Natural killer cell (primary cell): ENCODE measurements around the gene RPS21. TPM values are rescaled to one million over a fixed set of nuclear protein-coding genes. Genes with fewer than 3 reads are reported as not detected.

ENCODE experiments used
- ATAC-seq, 3 donors: fragments of 150-1000 bp in 2 of 3; fragments of 200-7000 bp in 1 of 3; cut with Tn5 transposase; 1 replicate in 1 of 3; 2 replicates in 2 of 3; pipeline ENCODE4 v1.10.0; 2021; ENCODE audit warnings: mild to moderate bottlenecking in 2 of 3, moderate library complexity in 2 of 3
- DNase-seq, 2 donors: peaks; one replicate each; pipeline versions ENCODE4 v3.0.0 to v3.0.0-alpha.2; 2013 to 2021; ENCODE audit warnings: mixed read lengths in 1 of 2
- H3K27ac ChIP-seq: one replicate; pipeline ENCODE4 v1.5.1; 2013; ENCODE audit warnings: mild to moderate bottlenecking, low read length
- H3K27me3 ChIP-seq: one replicate; pipeline ENCODE4 v1.6.1; 2013; ENCODE audit warnings: low read length; ENCODE audit not compliant: control insufficient read depth, insufficient read depth
- H3K36me3 ChIP-seq: one replicate; pipeline ENCODE4 v1.6.1; 2013; ENCODE audit warnings: low read length; ENCODE audit not compliant: control insufficient read depth, insufficient read depth
- H3K4me1 ChIP-seq: one replicate; pipeline ENCODE4 v1.6.1; 2013; ENCODE audit warnings: low read length; ENCODE audit not compliant: control insufficient read depth, insufficient read depth
- H3K4me3 ChIP-seq: one replicate; pipeline ENCODE4 v1.5.1; 2013; ENCODE audit warnings: low read length
- H3K9me3 ChIP-seq: one replicate; pipeline ENCODE4 v1.6.1; 2013; ENCODE audit warnings: low read length; ENCODE audit not compliant: control insufficient read depth, insufficient read depth
- H3K27ac Mint-ChIP-seq, 2 donors: one replicate each; pipeline ENCODE4 v1.8.0; 2022; ENCODE audit warnings: mild to moderate bottlenecking in 2 of 2, mixed read lengths in 2 of 2, moderate library complexity in 1 of 2
- H3K27me3 Mint-ChIP-seq, 2 donors: one replicate each; pipeline ENCODE4 v1.8.0; 2022; ENCODE audit warnings: low read depth in 2 of 2, mixed read lengths in 2 of 2
- H3K36me3 Mint-ChIP-seq: one replicate; pipeline ENCODE4 v1.8.0; 2022; ENCODE audit warnings: mixed read lengths
- H3K4me1 Mint-ChIP-seq, 2 donors: one replicate each; pipeline ENCODE4 v1.8.0; 2022; ENCODE audit warnings: mixed read lengths in 2 of 2
- H3K4me3 Mint-ChIP-seq: one replicate; pipeline ENCODE4 v1.8.0; 2022; ENCODE audit warnings: mild to moderate bottlenecking, moderate library complexity, mixed read lengths
- H3K9me3 Mint-ChIP-seq, 2 donors: one replicate each; pipeline ENCODE4 v1.8.0; 2022; ENCODE audit warnings: mixed read lengths in 2 of 2
- WGBS: methylation state at CpG from one replicate; pipeline ENCODE4 v1.1.7; 2013; ENCODE audit warnings: missing lambda C conversion rate; ENCODE audit not compliant: insufficient coverage; 5-methylcytosine and 5-hydroxymethylcytosine counted together
- intact Hi-C: fragments of 100-400 bp; cut with micrococcal nuclease; formaldehyde crosslinking; loops from one replicate; pipeline ENCODE4 v1.14.2; 2022
- total RNA-seq, 4 donors: library from RNA; stranded (reverse); fragments of 120-200 nt in 1 of 4; gene quantifications; one replicate each; pipeline versions ENCODE4 v1.2.3 to v1.2.4, GENCODE V29; 2013 to 2022
- TF ChIP-seq, protein P1 (sequence below): fragments of 200-600 bp; IDR thresholded peaks from one replicate; pipeline ENCODE4 v1.8.0; 2022; ENCODE audit warnings: antibody characterized with exemption

The RPS21 gene
- total RNA-seq = 1,000 to 10,000 TPM in 2 of 3 donors, 100 to 1,000 TPM in 1; 887 to 1,244 (median 1,112) TPM
- total RNA-seq (2013) = 984 TPM

DNA sequence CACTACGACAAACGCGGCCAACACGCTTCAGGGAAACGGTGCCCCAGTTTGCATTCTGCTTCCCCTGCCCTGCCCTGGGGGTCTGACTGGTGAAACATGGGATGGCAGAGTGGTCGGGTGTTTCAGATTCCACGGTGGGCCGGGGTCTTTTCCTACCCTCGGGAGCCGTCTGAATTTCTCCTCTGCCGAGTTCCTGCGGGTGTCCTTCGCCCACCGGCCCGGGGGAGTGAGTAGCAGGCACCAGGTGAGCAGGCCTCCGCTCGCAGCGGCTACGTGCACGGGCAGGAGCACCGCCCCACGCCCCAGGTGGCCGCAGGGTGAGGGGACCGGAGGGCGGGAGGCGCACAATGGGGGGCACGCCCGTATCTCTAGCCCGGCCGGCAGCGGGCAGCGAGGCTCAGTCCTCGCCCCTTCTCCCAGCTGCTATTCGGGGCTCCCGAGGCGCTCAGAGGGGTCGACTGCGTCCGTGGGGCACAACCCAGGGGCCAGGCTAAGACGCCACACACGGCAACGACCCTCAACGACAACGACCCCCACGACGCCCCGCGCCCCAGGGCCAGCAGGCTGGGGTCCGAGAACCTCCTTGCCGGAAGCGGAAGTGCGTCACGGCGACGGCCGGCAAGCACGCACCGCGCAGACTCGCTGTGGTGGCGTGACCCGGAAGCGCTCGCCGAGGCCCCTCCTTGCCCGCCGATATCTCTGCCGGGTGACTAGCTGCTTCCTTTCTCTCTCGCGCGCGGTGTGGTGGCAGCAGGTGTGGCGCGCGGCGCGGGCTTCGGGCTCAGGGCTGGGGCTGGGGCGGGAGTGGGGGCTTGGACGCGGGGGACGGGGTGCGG is at the start of gene RPS21:
RPS21 (plus strand) TSS at position 721 of the 836 bp plus-strand sequence. CDS start 236 bp downstream, outside the sequence.
- H3K27ac Mint-ChIP-seq = peak within 1 kb of the TSS; percentile 84 to 94
- H3K4me1 ChIP-seq = peaks cover 29% of the 10 kb centered on the region
- TF ChIP-seq, protein P1, sequence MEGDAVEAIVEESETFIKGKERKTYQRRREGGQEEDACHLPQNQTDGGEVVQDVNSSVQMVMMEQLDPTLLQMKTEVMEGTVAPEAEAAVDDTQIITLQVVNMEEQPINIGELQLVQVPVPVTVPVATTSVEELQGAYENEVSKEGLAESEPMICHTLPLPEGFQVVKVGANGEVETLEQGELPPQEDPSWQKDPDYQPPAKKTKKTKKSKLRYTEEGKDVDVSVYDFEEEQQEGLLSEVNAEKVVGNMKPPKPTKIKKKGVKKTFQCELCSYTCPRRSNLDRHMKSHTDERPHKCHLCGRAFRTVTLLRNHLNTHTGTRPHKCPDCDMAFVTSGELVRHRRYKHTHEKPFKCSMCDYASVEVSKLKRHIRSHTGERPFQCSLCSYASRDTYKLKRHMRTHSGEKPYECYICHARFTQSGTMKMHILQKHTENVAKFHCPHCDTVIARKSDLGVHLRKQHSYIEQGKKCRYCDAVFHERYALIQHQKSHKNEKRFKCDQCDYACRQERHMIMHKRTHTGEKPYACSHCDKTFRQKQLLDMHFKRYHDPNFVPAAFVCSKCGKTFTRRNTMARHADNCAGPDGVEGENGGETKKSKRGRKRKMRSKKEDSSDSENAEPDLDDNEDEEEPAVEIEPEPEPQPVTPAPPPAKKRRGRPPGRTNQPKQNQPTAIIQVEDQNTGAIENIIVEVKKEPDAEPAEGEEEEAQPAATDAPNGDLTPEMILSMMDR = no peak

GRCh38 chr20:62337558-62338293 is 49.2 kb upstream of the RPS21 start:
- ATAC-seq = no peak
- no peaks in the 10 kb centered on the region for H3K4me1 Mint-ChIP-seq
- Histone ChIP-seq H3K4me3 (no peak overlapping the region), H3K27me3 (no peaks in the 10 kb centered on the region), H3K9me3 (no peaks in the 10 kb centered on the region), H3K27ac (peak overlapping the region; percentile 44), H3K36me3 (no peaks in the 10 kb centered on the region), H3K4me1 (peaks cover 24% of the 10 kb centered on the region)
- H3K4me3 Mint-ChIP-seq = no peak overlapping the region
- H3K27ac Mint-ChIP-seq = no peak overlapping the region
- WGBS = 34% methylated on average over 34 of the region's 34 CpGs
- H3K27me3 Mint-ChIP-seq = peaks cover 8 to 10% of the 10 kb centered on the region in 2 donors
- DNase-seq = no peak
- intact Hi-C loops = no loop called here
- no peaks in the 10 kb centered on the region for H3K36me3 Mint-ChIP-seq
- no peaks in the 10 kb centered on the region for H3K9me3 Mint-ChIP-seq
- TF ChIP-seq, protein P1 = no peak

More for the DNA sequence above, at the start of gene RPS21:
- no peaks in the 10 kb centered on the region for H3K9me3 ChIP-seq
- peaks cover 4 to 5% of the 10 kb centered on the region in 2 donors for H3K9me3 Mint-ChIP-seq
- ATAC-seq = peak; percentile 95
- H3K27me3 Mint-ChIP-seq = no peaks in the 10 kb centered on the region
- intact Hi-C loops = loop anchor here (2.0 to 10.0 kb wide), 2 partner anchors 232 to 372 kb away; no protein-coding TSS in a partner anchor
- H3K4me3 Mint-ChIP-seq = peak within 1 kb of the TSS; percentile 87
- H3K36me3 ChIP-seq = peaks cover 23% of the 10 kb centered on the region
- under 1% methylated on average over 83 of the region's 83 CpGs for WGBS
- no peaks in the 10 kb centered on the region for H3K27me3 ChIP-seq
- DNase-seq = peak; percentile 93 to 97
- peak within 1 kb of the TSS; percentile 89 for H3K4me3 ChIP-seq
- peak within 1 kb of the TSS; percentile 97 for H3K27ac ChIP-seq
- no peaks in the 10 kb centered on the region for H3K36me3 Mint-ChIP-seq
- peaks cover 31 to 54% of the 10 kb centered on the region in 2 donors for H3K4me1 Mint-ChIP-seq

DNA sequence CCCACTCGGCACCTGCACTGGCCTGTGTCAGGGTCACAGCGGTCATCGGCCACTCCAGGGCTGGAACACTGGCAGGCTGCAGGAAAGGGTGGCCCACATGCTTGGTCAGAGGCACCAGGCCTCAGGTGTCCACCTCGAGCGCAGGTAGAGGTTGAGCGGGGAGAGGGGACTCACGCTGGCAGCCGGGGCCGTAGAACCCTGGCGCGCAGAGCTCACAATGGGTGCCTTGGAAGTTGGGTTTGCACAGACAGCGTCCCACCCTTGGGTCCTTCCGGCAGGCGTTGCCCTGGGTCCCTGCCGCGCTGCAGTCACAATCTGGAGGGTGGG is 48.6 kb upstream of the RPS21 start:
- no peaks in the 10 kb centered on the region for H3K27me3 ChIP-seq
- 88% methylated on average over 16 of the region's 16 CpGs for WGBS
- no peaks in the 10 kb centered on the region for H3K36me3 ChIP-seq
- Mint-ChIP-seq H3K4me3 (no peak overlapping the region), H3K36me3 (no peaks in the 10 kb centered on the region), H3K9me3 (no peaks in the 10 kb centered on the region), H3K27ac (no peak overlapping the region), H3K4me1 (no peaks in the 10 kb centered on the region), H3K27me3 (peaks cover 8 to 10% of the 10 kb centered on the region in 2 donors)
- TF ChIP-seq, protein P1 = no peak
- ATAC-seq (no peak), DNase-seq (no peak)
- H3K9me3 ChIP-seq = no peaks in the 10 kb centered on the region
- intact Hi-C loops = no loop called here
- peak overlapping the region; percentile 33 for H3K27ac ChIP-seq
- H3K4me3 ChIP-seq = no peak overlapping the region
- peaks cover 24% of the 10 kb centered on the region for H3K4me1 ChIP-seq
